HUES6 (cell line): Measurements from ENCODE around the gene MTMR11.
A peak's percentile ranks its signal among the peaks of the same experiment; 100 is the strongest.

Source experiments
- H3K27ac ChIP-seq: 2 replicates; pipeline ENCODE4 v1.7.0; 2013; ENCODE audit warnings: low read depth, mild to moderate bottlenecking, low read length, inconsistent platforms
- H3K27me3 ChIP-seq: 2 replicates; pipeline ENCODE4 v1.6.1; 2013; ENCODE audit warnings: low read length; ENCODE audit not compliant: control insufficient read depth, insufficient read depth
- H3K36me3 ChIP-seq: 2 replicates; pipeline ENCODE4 v1.6.1; 2013; ENCODE audit warnings: low read length; ENCODE audit not compliant: control insufficient read depth, insufficient read depth
- H3K4me1 ChIP-seq: 2 replicates; pipeline ENCODE4 v1.6.1; 2013; ENCODE audit warnings: low read length; ENCODE audit not compliant: control insufficient read depth, insufficient read depth
- H3K4me3 ChIP-seq: 2 replicates; pipeline ENCODE4 v1.5.1; 2013; ENCODE audit warnings: low read depth, low read length
- H3K9ac ChIP-seq: one replicate; pipeline ENCODE4 v1.6.1; 2013; ENCODE audit warnings: mild to moderate bottlenecking, low read length
- H3K9me3 ChIP-seq: 2 replicates; pipeline ENCODE4 v1.6.1; 2013; ENCODE audit warnings: low read depth, low read length; ENCODE audit not compliant: control insufficient read depth, insufficient read depth

Gene MTMR11

DNA sequence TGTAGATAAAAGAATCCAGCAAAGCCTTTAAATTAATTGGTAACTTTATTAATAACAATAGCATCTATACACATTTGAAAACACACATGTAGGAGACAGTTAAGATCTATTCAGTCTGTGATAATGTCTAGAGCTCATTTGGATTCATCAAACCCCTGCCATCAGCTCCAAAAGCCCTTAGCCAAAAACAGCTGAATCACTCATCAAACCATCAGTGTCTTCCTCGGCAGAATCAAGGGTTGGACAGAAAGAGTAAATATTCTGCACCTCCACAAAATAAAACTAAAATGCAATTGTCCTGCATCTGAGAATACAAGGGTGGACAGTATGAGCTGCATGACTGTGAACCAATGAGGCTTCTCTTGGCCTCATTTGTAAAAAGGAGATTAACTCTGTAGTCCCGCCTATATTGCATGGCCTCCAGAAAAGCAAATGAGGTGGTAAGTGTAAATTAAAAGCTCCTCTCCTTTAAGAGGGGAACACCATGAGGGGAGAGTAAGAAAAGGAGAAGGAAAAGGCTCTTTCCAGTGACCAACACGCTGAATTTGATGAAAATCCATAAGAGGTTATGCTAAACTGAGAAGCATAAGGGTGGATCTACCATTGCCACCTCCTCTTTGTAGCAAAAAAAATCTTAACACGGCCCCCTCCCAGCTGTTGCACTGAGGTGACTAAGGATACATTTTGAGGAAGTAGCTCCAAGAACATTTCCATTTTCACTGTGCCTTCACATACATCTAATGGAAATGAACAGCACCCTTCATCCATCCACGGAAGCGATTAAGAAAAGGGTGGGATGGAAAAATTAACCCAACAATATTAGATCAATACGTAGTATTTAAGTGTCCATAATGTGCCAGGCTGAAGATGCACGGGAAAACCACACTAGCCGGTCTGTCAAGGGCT, 52.0 kb downstream of the MTMR11 start:
- H3K27me3 ChIP-seq: no peaks in the 10 kb centered on the region
- H3K27ac ChIP-seq: peak overlapping the region; percentile 83; the same call in 1 of the 2 replicates
- H3K36me3 ChIP-seq: no peaks in the 10 kb centered on the region
- H3K4me1 ChIP-seq: peaks cover 14% of the 10 kb centered on the region
- H3K9me3 ChIP-seq: no peaks in the 10 kb centered on the region
- peak overlapping the region; percentile 67 for H3K4me3 ChIP-seq
- peak overlapping the region; percentile 93 for H3K9ac ChIP-seq

DNA sequence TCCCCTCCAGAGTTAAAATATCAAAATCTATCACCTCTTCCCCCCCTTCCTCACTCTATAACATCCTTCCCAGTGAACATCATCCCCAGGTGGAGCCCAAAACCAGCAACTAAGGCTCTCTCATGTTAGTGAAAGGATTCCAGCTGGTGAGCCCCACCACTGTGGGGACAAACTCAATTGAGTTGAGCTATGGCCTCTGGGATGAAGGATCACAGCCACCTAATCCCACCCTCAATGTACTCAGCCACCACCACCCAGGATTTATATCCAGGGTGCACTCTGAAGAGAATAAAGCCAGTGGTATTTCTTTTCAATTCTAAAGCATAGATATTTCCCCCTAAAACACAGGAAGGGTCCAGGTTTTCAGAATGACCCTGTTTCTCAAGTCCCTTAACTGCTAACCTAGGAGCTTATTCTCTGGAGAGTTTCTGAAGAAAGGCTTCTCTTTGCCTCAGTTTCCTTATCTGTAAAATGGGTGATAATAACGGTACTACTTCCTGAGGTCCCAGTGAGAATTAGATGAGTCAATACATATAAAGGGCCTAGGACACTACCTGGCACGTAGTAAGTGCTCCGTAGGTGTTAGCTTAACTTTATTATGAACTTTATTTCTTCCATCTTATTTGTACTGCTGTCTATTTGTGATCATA, 53.0 kb downstream of the MTMR11 start:
- H3K36me3 ChIP-seq: no peaks in the 10 kb centered on the region
- no peak overlapping the region for H3K27ac ChIP-seq
- no peak overlapping the region for H3K4me3 ChIP-seq
- no peaks in the 10 kb centered on the region for H3K27me3 ChIP-seq
- no peaks in the 10 kb centered on the region for H3K9me3 ChIP-seq
- H3K9ac ChIP-seq: no peak overlapping the region
- peaks cover 14% of the 10 kb centered on the region for H3K4me1 ChIP-seq

DNA sequence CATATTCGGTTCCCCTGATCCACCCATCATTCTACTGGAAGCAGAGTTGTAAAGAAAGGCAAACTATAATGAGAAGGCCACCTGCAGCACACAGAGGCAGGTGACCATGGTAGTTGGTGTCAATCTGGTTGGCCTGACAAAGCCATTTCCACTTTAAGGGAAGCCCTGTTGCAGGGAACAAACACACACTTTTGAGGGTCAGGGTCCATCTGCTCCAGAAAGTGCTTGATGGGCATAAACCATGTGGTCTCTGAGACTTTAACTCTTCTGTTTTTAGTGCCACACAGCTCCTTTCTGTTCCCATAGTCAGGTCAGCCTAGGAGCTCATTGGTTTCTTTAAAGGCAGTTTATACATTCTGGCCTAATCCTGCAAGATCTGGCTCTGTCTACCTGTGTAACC, 54.8 kb downstream of the MTMR11 start:
- Histone ChIP-seq H3K4me1 (peaks cover 14% of the 10 kb centered on the region), H3K27me3 (no peaks in the 10 kb centered on the region), H3K36me3 (no peaks in the 10 kb centered on the region), H3K27ac (no peak overlapping the region), H3K9ac (no peak overlapping the region), H3K4me3 (no peak overlapping the region), H3K9me3 (no peaks in the 10 kb centered on the region)

- Histone ChIP-seq H3K9ac (no peak overlapping the region), H3K27ac (no peak overlapping the region), H3K4me3 (no peak overlapping the region), H3K9me3 (no peaks in the 10 kb centered on the region), H3K36me3 (no peaks in the 10 kb centered on the region), H3K27me3 (no peaks in the 10 kb centered on the region), H3K4me1 (peaks cover 6% of the 10 kb centered on the region)
Measured at GRCh38 chr1:149879556-149879955, 57.1 kb downstream of the MTMR11 start.
